CD4-positive, alpha-beta T cell treated with Interleukin-6 at 100 ng/mL for 8 hours (primary cell): ENCODE results near the gene GADD45GIP1.

Source experiments
- DNase-seq: peaks from one replicate; pipeline ENCODE4 v3.0.0-alpha.2; 2020; ENCODE audit warnings: mixed read lengths, low spot score

GADD45GIP1 gene

GRCh38 chr19:12907166-12907565 lies 49.9 kb downstream of the GADD45GIP1 start:
- no peak for DNase-seq
